Measurements from ENCODE around the gene TANGO6.
"Not testable (repeated sequence)": the region's sequence is repeated elsewhere in the genome, so short reads cannot be mapped to it uniquely, and the experiment has no call there.

TANGO6 gene

GRCh38 chr16:68843482-68844210, at the start of gene TANGO6:
Gene TANGO6, plus strand, starts transcription at chr16:68843531. Its CDS starts 87 bp downstream, at chr16:68843618.
- peak; percentile 93 for DNase-seq (ENCODE audit: low read depth, low spot score)

- no peak for DNase-seq (ENCODE audit: low read depth, low spot score)
These were observed 44.9 kb upstream of the TANGO6 start for GRCh38 chr16:68798398-68798797.

- DNase-seq (ENCODE audit: low read depth, low spot score): peak; percentile 83
These were observed 43.0 kb upstream of the TANGO6 start for GRCh38 chr16:68800257-68800875.

DNA sequence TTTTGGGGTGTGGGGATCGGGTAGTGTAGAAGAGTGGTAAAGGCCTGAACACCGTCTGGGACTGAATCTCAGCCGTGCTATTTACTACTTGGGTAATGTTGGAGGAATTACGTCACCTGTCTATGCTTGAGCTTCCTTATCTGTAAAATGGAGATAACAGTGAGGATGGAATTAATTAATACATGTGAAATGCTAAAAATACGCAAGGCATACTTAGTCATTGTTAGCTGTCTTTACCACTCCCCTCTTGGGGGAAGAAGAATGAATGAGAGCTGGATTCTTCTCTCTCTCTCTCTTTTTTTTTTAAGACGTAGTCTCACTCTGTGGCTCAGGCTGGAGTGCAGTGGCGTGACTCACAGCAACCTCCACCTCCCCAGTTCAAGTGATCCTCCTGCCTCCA, 41.1 kb upstream of the TANGO6 start:
- no peak for DNase-seq (ENCODE audit: low read depth, low spot score)

GRCh38 chr16:68806422-68806821, 36.9 kb upstream of the TANGO6 start:
- no peak for DNase-seq (ENCODE audit: low read depth, low spot score)

GRCh38 chr16:68806981-68807380, 36.4 kb upstream of the TANGO6 start:
- no peak for DNase-seq (ENCODE audit: low read depth, low spot score)

DNA sequence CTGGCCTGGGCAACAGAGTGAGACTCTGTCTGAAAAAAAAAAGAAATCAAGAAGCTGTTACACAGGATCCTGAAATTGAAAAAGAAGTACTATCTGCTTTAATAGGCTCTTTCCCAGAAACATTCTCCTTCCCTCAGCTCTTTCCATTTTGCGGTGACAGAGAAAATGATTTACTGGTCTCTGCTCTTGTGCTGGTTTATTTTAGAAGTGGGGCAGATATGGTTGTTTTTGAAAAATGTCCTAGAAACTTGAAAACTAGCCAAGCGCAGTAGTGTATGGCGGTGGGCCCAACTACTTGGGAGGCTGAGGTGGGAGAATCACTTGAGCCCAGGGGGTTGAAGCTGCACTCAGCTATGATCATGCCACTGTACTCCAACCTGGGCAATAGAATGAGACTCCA, 28.8 kb upstream of the TANGO6 start:
- no peak for DNase-seq (ENCODE audit: low read depth, low spot score)

- DNase-seq (ENCODE audit: low read depth, low spot score): peak; percentile 57
These were observed 19.8 kb upstream of the TANGO6 start for GRCh38 chr16:68823401-68824135.

GRCh38 chr16:68825427-68825826, 17.9 kb upstream of the TANGO6 start:
- DNase-seq (ENCODE audit: low read depth, low spot score): no peak

DNA sequence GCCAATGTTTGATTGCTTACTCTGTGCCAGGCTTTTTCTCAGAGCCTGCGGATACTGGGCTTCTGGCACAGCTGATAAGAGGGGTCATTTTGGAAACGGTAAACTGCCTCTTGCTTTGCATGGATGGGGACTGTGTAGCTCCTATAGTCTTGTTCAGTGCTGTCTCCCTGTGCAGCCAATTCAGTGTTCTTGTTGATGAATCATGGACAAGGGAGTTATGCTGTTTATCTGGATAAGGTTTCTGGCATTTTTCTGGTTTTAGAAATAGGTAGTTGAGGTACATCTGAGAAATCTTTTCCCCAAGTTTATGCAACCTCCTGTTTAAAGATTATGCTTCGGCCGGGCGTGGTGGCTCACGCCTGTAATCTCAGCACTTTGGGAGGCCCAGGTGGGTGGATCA, 16.7 kb upstream of the TANGO6 start:
- no peak for DNase-seq (ENCODE audit: low read depth, low spot score)

- DNase-seq (ENCODE audit: low read depth, low spot score): no peak
These were observed 10.1 kb upstream of the TANGO6 start for GRCh38 chr16:68833251-68833650.

GRCh38 chr16:68834550-68834949, 8.8 kb upstream of the TANGO6 start:
- no peak for DNase-seq (ENCODE audit: low read depth, low spot score)

DNA sequence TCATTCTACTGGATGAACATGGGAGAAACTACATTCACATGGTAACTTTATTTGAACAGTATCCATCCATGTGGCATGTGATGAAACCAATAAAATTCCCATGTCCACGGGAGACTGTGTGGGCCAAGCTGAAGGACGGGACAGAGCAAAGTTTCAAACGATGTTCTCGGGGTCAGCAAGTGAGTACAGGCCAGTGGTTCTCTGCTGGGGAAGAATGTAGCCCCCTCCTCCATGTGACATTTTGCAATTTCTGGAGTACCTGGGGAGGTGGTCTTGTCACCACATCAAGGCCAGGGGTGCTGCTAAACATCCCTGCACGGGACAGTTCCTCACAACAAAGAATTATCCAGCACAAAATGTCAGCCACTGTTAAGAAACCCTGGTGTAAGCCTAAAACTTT, 7.4 kb upstream of the TANGO6 start:
- no peak for DNase-seq (ENCODE audit: low read depth, low spot score)

- DNase-seq (ENCODE audit: low read depth, low spot score): no peak
These were observed 3.5 kb upstream of the TANGO6 start for GRCh38 chr16:68839831-68840230.

- not testable (repeated sequence) for DNase-seq (ENCODE audit: low read depth, low spot score)
These were observed 308 bp upstream of the TANGO6 start for GRCh38 chr16:68842964-68843481.

DNA sequence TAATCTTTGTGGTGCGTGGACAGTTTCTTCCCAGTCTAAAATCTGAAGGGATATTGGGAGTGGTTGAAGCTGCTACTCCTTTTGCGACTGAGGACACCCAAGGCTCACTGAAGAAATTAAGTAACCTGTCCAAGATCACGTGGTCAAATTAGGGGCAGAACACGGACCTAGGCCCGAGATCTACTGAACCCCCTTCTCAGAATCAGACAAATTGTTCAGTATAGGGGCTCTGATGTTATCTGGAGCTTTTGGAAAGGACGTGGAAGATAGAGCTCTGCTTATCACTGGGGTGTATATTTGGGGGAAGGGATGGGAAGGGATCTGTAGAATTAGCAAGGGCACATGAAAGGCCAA, 857 bp downstream of the TANGO6 start:
- no peak for DNase-seq (ENCODE audit: low read depth, low spot score)

- no peak for DNase-seq (ENCODE audit: low read depth, low spot score)
These were observed 5.5 kb downstream of the TANGO6 start for GRCh38 chr16:68848786-68849185.

GRCh38 chr16:68850481-68850880, 7.2 kb downstream of the TANGO6 start:
- no peak for DNase-seq (ENCODE audit: low read depth, low spot score)

- DNase-seq (ENCODE audit: low read depth, low spot score): no peak
These were observed 8.3 kb downstream of the TANGO6 start for GRCh38 chr16:68851601-68852000.

DNA sequence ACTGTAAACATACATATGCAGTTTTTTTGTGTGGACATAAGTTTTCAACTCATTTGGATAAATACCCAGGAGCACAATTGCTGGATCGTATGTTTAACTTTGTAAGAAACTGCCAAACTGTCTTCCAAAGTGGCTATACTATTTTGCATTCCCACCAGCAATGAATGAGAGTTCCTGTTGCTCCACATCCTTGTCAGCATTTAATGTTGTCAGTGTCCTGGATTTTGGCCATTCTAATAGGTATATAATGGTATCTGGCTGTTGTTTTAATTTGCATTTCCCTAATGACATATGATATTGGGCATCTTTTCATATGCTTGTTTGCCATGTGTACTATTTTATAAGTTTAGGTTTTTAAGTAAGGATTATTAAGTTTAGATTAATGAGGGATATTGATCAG, 14.1 kb downstream of the TANGO6 start:
- no peak for DNase-seq (ENCODE audit: low read depth, low spot score)

DNA sequence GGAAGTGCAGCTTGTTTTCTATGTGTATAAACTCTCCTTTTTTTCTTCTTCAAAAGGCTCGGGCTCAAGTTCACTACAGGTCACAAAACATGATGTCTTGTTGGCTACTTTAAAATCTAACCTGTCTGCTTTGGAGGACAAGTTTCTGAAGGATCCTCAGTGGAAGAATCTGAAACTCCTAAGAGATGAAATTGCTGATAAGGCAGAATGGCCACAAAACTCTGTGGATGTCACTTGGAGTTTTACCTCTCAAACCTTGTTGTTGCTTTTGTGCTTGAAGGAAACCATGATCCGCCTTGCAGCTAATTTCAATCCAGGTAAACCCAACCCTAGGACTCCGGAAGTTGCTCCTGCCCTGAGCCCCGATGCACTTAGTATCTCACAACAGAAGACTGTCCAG, 16.5 kb downstream of the TANGO6 start:
- no peak for DNase-seq (ENCODE audit: low read depth, low spot score)

Data from ELF-1 (cell line).